Liver (tissue), 9 donors: ENCODE results near the gene NUP160. TPM values are rescaled to one million over a fixed set of nuclear protein-coding genes. Genes with fewer than 3 reads are reported as not detected.

Experiments
- DNase-seq: peaks from one replicate; pipeline ENCODE4 v3.0.0-alpha.2; 2017; ENCODE audit warnings: low spot score
- H3K27ac ChIP-seq, 2 donors: one replicate each; pipeline ENCODE4 v1.7.0; 2013; ENCODE audit warnings: inconsistent platforms in 2 of 2, low read length in 2 of 2, control low read depth in 1 of 2, low read depth in 1 of 2, mild to moderate bottlenecking in 1 of 2
- H3K27me3 ChIP-seq, 4 donors: one replicate each; pipeline versions ENCODE4 v1.6.1 to v1.7.0; 2013; ENCODE audit warnings: low read length in 3 of 4, inconsistent platforms in 1 of 4, mild to moderate bottlenecking in 1 of 4, moderate library complexity in 1 of 4; ENCODE audit not compliant: control insufficient read depth in 4 of 4, insufficient read depth in 4 of 4
- H3K36me3 ChIP-seq, 4 donors: one replicate each; pipeline versions ENCODE4 v1.6.1 to v1.7.0; 2013; ENCODE audit warnings: low read length in 3 of 4, mild to moderate bottlenecking in 3 of 4, low read depth in 1 of 4, moderate library complexity in 1 of 4; ENCODE audit not compliant: control insufficient read depth in 4 of 4, insufficient read depth in 3 of 4
- H3K4me1 ChIP-seq, 4 donors: one replicate each; pipeline versions ENCODE4 v1.6.1 to v1.7.0; 2013; ENCODE audit warnings: low read length in 3 of 4, mild to moderate bottlenecking in 3 of 4, moderate library complexity in 1 of 4; ENCODE audit not compliant: control insufficient read depth in 4 of 4, insufficient read depth in 4 of 4
- H3K4me3 ChIP-seq, 3 donors: one replicate each; pipeline versions ENCODE4 v1.6.1 to v1.7.0; 2013; ENCODE audit warnings: low read length in 3 of 3, control low read depth in 1 of 3, low read depth in 1 of 3, mild to moderate bottlenecking in 1 of 3
- H3K9ac ChIP-seq, 2 donors: one replicate each; pipeline ENCODE4 v1.7.0; 2013; ENCODE audit warnings: low read length in 2 of 2, mild to moderate bottlenecking in 2 of 2, moderate library complexity in 2 of 2, control low read depth in 1 of 2, low read depth in 1 of 2
- H3K9me3 ChIP-seq, 4 donors: one replicate each; pipeline versions ENCODE4 v1.6.1 to v1.7.0; 2013; ENCODE audit warnings: low read length in 3 of 4; ENCODE audit not compliant: control insufficient read depth in 4 of 4
- CTCF ChIP-seq: fragments of 150-350 bp; IDR thresholded peaks from 2 replicates; pipeline ENCODE4 v1.5.1; 2017; ENCODE audit warnings: improper control_type of control experiment, low read depth, low read length; ENCODE audit not compliant: missing input control
- EGR1 ChIP-seq, 2 donors: IDR thresholded peaks; 2 replicates each; pipeline ENCODE4 v1.6.1; 2016 to 2018; ENCODE audit warnings: antibody characterized with exemption in 2 of 2, low read depth in 2 of 2
- FOXA1 ChIP-seq: IDR thresholded peaks from 2 replicates; pipeline ENCODE4 v1.6.1; 2016; ENCODE audit warnings: antibody characterized with exemption
- FOXA2 ChIP-seq: IDR thresholded peaks from 2 replicates; pipeline ENCODE4 v1.6.1; 2016; ENCODE audit warnings: antibody characterized with exemption
- HNF4A ChIP-seq, 2 donors: conservative IDR thresholded peaks; 2 replicates each; pipeline ENCODE4 v1.6.1; 2016; ENCODE audit warnings: antibody characterized with exemption in 2 of 2, mild to moderate bottlenecking in 2 of 2
- HNF4G ChIP-seq: IDR thresholded peaks from 2 replicates; pipeline ENCODE4 v1.6.1; 2016; ENCODE audit warnings: antibody characterized with exemption
- MAX ChIP-seq: IDR thresholded peaks from 2 replicates; pipeline ENCODE4 v1.6.1; 2016; ENCODE audit warnings: antibody characterized with exemption
- NR2F2 ChIP-seq: IDR thresholded peaks from 2 replicates; pipeline ENCODE4 v1.6.1; 2016; ENCODE audit warnings: antibody characterized with exemption
- RAD21 ChIP-seq, 2 donors: IDR thresholded peaks; 2 replicates each; pipeline ENCODE4 v1.6.1; 2016; ENCODE audit warnings: antibody characterized with exemption in 2 of 2, mild to moderate bottlenecking in 2 of 2
- REST ChIP-seq: IDR thresholded peaks from 2 replicates; pipeline ENCODE4 v1.6.1; 2016; ENCODE audit warnings: antibody characterized with exemption, mild to moderate bottlenecking
- RXRA ChIP-seq, 2 donors: IDR thresholded peaks; 2 replicates each; pipeline ENCODE4 v1.6.1; 2017 to 2018; ENCODE audit warnings: antibody characterized with exemption in 2 of 2, mild to moderate bottlenecking in 1 of 2
- SP1 ChIP-seq: IDR thresholded peaks from 2 replicates; pipeline ENCODE4 v1.6.1; 2018; ENCODE audit warnings: antibody characterized with exemption, mild to moderate bottlenecking
- TAF1 ChIP-seq: conservative IDR thresholded peaks from 2 replicates; pipeline ENCODE4 v1.6.1; 2016; ENCODE audit warnings: antibody characterized with exemption, mild to moderate bottlenecking
- ZBTB33 ChIP-seq: IDR thresholded peaks from 2 replicates; pipeline ENCODE4 v1.6.1; 2016; ENCODE audit warnings: antibody characterized with exemption
- WGBS: extraction: QIAGEN DNeasy Blood & Tissue Kit; methylation state at CpG from one replicate; pipeline ENCODE4 v1.1.7; 2013; 5-methylcytosine and 5-hydroxymethylcytosine counted together
- polyA plus RNA-seq, 2 donors: library from polyadenylated mRNA; stranded (reverse) in 1 of 2; unstranded in 1 of 2; fragments of 200-250 nt in 1 of 2; fragments of >200 nt in 1 of 2; fragmentation: Nextera tagmentation in 1 of 2; extraction: Ambion mirVana in 1 of 2; gene quantifications; one replicate each; pipeline versions ENCODE4 v1.2.1 to v1.2.3, GENCODE V29; 2013 to 2015
- total RNA-seq, 2 donors: library from RNA; depleted of rRNA; stranded (reverse); fragments of >200 nt; gene quantifications; one replicate each; pipeline ENCODE4 v1.2.3, GENCODE V29; 2014
- donor health status: healthy.
- donor health status: healthy.
- donor health status: healthy.
- donor health status: healthy.
- donor health status: healthy.

NUP160 gene
- total and polyA plus RNA-seq, 4 donors, result 7.0 to 36.6 (median 17.5) TPM

- no peak for TF ChIP-seq CTCF
Measured at GRCh38 chr11:47863898-47864430, 15.8 kb upstream of the NUP160 start (continued).

GRCh38 chr11:47863189-47863897 is 15.2 kb upstream of the NUP160 start:
- Histone ChIP-seq H3K9ac (no peak overlapping the region), H3K27ac (no peak overlapping the region), H3K36me3 (no peaks in the 10 kb centered on the region), H3K27me3 (no peaks in the 10 kb centered on the region), H3K9me3 (no peaks in the 10 kb centered on the region), H3K4me1 (no peaks in the 10 kb centered on the region), H3K4me3 (no peak overlapping the region)
- DNase-seq, result no peak
- WGBS, result 54% methylated on average over 4 of the region's 4 CpGs
- no peak for TF ChIP-seq FOXA1
- TF ChIP-seq ZBTB33, result no peak
- TF ChIP-seq HNF4G, result no peak
- TF ChIP-seq MAX, result no peak
- TF ChIP-seq TAF1, result no peak
- TF ChIP-seq SP1, result no peak
- TF ChIP-seq FOXA2, result no peak
- TF ChIP-seq HNF4A (conservative IDR thresholded peaks at IDR 0.05), result no peak
- no peak for TF ChIP-seq RXRA (IDR thresholded peaks at IDR 0.05)
- TF ChIP-seq EGR1 (IDR thresholded peaks at IDR 0.05; ENCODE audit: low read depth in 2 of 2), result no peak
- no peak for TF ChIP-seq RAD21 (IDR thresholded peaks at IDR 0.05)
- no peak for TF ChIP-seq NR2F2
- no peak for TF ChIP-seq REST
